H1 (cell line): Measurements from ENCODE around the gene EFCAB6. TPM values are rescaled to one million over a fixed set of nuclear protein-coding genes. Genes with fewer than 3 reads are reported as not detected.

ENCODE experiments used
- BCL11A ChIP-seq, 2 experiments: IDR thresholded peaks; one replicate each; pipeline ENCODE4 v1.6.1; 2011; ENCODE audit warnings: low read depth in 2 of 2, low read length in 2 of 2, mild to moderate bottlenecking in 2 of 2
- CEBPB ChIP-seq: IDR thresholded peaks from 2 replicates; pipeline ENCODE4 v1.6.1; 2012; ENCODE audit warnings: low read depth, low read length
- GTF2F1 ChIP-seq: IDR thresholded peaks from 2 replicates; pipeline ENCODE4 v1.6.1; 2012; ENCODE audit warnings: low read depth, low read length, improper control_type of control experiment, borderline replicate concordance
- JUN ChIP-seq: IDR thresholded peaks from 2 replicates; pipeline ENCODE4 v1.6.1; 2011; ENCODE audit warnings: low read depth, mild to moderate bottlenecking, improper control_type of control experiment, low read length
- JUND ChIP-seq: IDR thresholded peaks from 2 replicates; pipeline ENCODE4 v1.6.1; 2011; ENCODE audit warnings: mild to moderate bottlenecking, improper control_type of control experiment, low read length
- POLR2A ChIP-seq, 2 experiments: IDR thresholded peaks; 1 replicate in 1 of 2; 2 replicates in 1 of 2; pipeline ENCODE4 v1.6.1; 2011; ENCODE audit warnings: low read depth in 2 of 2, low read length in 2 of 2, mild to moderate bottlenecking in 2 of 2; ENCODE audit errors: control extremely low read depth in 1 of 2
- TAF1 ChIP-seq: IDR thresholded peaks from 2 replicates; pipeline ENCODE4 v1.6.1; 2011; ENCODE audit warnings: mild to moderate bottlenecking, low read depth, low read length
- TAF7 ChIP-seq: optimal IDR thresholded peaks from 2 replicates; pipeline ENCODE3; 2011; ENCODE audit warnings: low read depth, mild to moderate bottlenecking, inconsistent platforms, low read length, moderate library complexity, borderline replicate concordance
- polyA plus RNA-seq, 7 experiments: library from polyadenylated mRNA; depleted of rRNA in 3 of 7; stranded (reverse) in 5 of 7; unstranded in 2 of 7; fragments of >200 nt in 5 of 7; fragments of 200-250 nt in 2 of 7; gene quantifications; 1 replicate in 5 of 7; 2 replicates in 1 of 7; 4 replicates in 1 of 7; pipeline versions ENCODE4 v1.2.1 to v1.2.3, GENCODE V29; 2011 to 2013; ENCODE audit warnings: missing spikeins in 2 of 7, mixed read lengths in 2 of 7
- total RNA-seq: library from RNA; stranded (reverse); fragmentation: NEBNext Ultra II Directional; extraction: Animal tissue kit (Norgen Biotek cat#: 25700); gene quantifications from 2 replicates; pipeline ENCODE4 v1.2.1, GENCODE V29; 2021

Gene EFCAB6
- total and polyA plus RNA-seq, 2 of the 8 experiments (the other 6 are each of a cell fraction or from before 2014, with no cell fraction given), result 0.32 to 1.7 TPM

DNA sequence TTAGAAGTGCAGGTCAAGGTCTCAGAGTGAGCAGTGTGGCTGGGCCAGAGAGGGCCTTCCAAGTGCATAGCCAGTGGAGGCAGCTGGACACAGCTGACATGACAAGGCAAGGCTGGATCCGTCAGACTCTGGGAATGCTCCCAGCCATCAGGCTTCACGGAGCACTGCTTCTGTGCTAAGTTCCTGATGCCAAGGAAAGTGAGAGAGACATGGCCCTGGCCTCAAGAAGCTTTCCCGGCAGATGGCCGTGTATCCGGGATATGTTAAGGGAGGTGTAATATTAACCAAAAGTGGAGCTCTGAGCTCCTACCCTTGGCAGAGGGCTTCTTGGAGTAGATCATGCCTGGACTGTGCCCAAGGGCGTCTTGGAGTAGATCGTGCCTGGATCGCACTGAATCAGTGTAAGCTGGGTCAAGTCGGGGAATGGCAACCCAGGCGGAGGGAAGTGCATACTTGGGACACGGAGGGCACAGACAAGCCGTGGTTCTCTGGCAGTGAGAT is 7.4 kb upstream of the EFCAB6 start (continued):
- TF ChIP-seq TAF7, result no peak
- TF ChIP-seq TAF1, result no peak
- no peak for TF ChIP-seq CEBPB
- TF ChIP-seq JUND, result no peak
- TF ChIP-seq BCL11A (IDR thresholded peaks at IDR 0.05; ENCODE audit: low read depth in 2 of 2, low read length in 2 of 2), result no peak
- TF ChIP-seq JUN, result no peak
- no peak for TF ChIP-seq POLR2A (IDR thresholded peaks at IDR 0.05; ENCODE audit: control extremely low read depth in 1 of 2, low read depth in 2 of 2, low read length in 2 of 2)
- TF ChIP-seq GTF2F1, result no peak
